SH-SY5Y (cell line): ENCODE measurements around the gene DNAJB13.

ENCODE experiments used
- GATA2 ChIP-seq: IDR thresholded peaks from 2 replicates; pipeline ENCODE4 v1.6.1; 2011; ENCODE audit warnings: mild to moderate bottlenecking, low read depth, low read length
- GATA3 ChIP-seq: IDR thresholded peaks from 2 replicates; pipeline ENCODE4 v1.6.1; 2011; ENCODE audit warnings: low read depth, mild to moderate bottlenecking, low read length, moderate library complexity

GRCh38 chr11:74004046-74004695 is 53.3 kb downstream of the DNAJB13 start:
- TF ChIP-seq GATA2 = no peak
- no peak for TF ChIP-seq GATA3
